Loucy (cell line): Measurements from ENCODE around the gene CXCL5.

Source experiments
- H2AFZ ChIP-seq: fragments of 200-600 bp; sonication (generic); 2 replicates; pipeline ENCODE4 v1.6.0; 2016; ENCODE audit warnings: antibody characterized with exemption, mild to moderate bottlenecking, low read length, moderate library complexity
- H3F3A ChIP-seq: fragments of 200-600 bp; 2 replicates; pipeline ENCODE4 v1.6.0; 2016; ENCODE audit warnings: antibody characterized with exemption, low read depth, mild to moderate bottlenecking
- H3K27me3 ChIP-seq: fragments of 200-600 bp; sonication (generic); 2 replicates; pipeline ENCODE4 v1.6.1; 2014; ENCODE audit warnings: low read length, mild to moderate bottlenecking; ENCODE audit not compliant: insufficient read depth, poor library complexity, severe bottlenecking
- H3K36me3 ChIP-seq: fragments of 200-600 bp; sonication (generic); 2 replicates; pipeline ENCODE4 v1.6.1; 2016; ENCODE audit warnings: low read length; ENCODE audit not compliant: insufficient read depth
- H3K4me1 ChIP-seq: fragments of 200-600 bp; sonication (generic); 2 replicates; pipeline ENCODE4 v1.5.1; 2014; ENCODE audit warnings: low read length, mild to moderate bottlenecking; ENCODE audit not compliant: insufficient read depth, poor library complexity, severe bottlenecking
- H3K4me2 ChIP-seq: fragments of 200-600 bp; sonication (generic); 2 replicates; pipeline ENCODE4 v1.6.0; 2014; ENCODE audit warnings: antibody characterized with exemption, low read length, low read depth, mild to moderate bottlenecking; ENCODE audit not compliant: poor library complexity, severe bottlenecking
- H3K4me3 ChIP-seq: fragments of 200-600 bp; sonication (generic); 2 replicates; pipeline ENCODE4 v1.5.1; 2014; ENCODE audit warnings: low read length, mild to moderate bottlenecking, mixed read lengths; ENCODE audit not compliant: poor library complexity, severe bottlenecking
- H3K79me2 ChIP-seq: fragments of 200-600 bp; sonication (generic); 2 replicates; pipeline ENCODE4 v1.6.1; 2014; ENCODE audit warnings: low read length; ENCODE audit not compliant: insufficient read depth
- H3K9ac ChIP-seq: fragments of 200-600 bp; sonication (generic); 2 replicates; pipeline ENCODE4 v1.6.0; 2014; ENCODE audit warnings: mild to moderate bottlenecking, low read depth, low read length, moderate library complexity; ENCODE audit not compliant: poor library complexity, severe bottlenecking
- H3K9me2 ChIP-seq: fragments of 200-600 bp; sonication (generic); replicated peaks from 2 replicates; pipeline ENCODE4 v1.6.1; 2016; ENCODE audit warnings: low read depth, low read length, mixed read lengths
- H3K9me3 ChIP-seq: fragments of 200-600 bp; sonication (generic); 2 replicates; pipeline ENCODE4 v1.6.1; 2014; ENCODE audit warnings: mild to moderate bottlenecking, antibody characterized with exemption, low read length, low read depth; ENCODE audit not compliant: insufficient read depth
- H4K20me1 ChIP-seq: fragments of 200-600 bp; sonication (generic); 2 replicates; pipeline ENCODE4 v1.6.0; 2014; ENCODE audit warnings: antibody characterized with exemption, low read length, mild to moderate bottlenecking; ENCODE audit not compliant: insufficient read depth, poor library complexity, severe bottlenecking
- CTCF ChIP-seq: fragments of 200-600 bp; sonication (generic); conservative IDR thresholded peaks from 2 replicates; pipeline ENCODE4 v1.5.1; 2014; ENCODE audit warnings: mild to moderate bottlenecking, antibody characterized with exemption, low read length
- EZH2phosphoT487 ChIP-seq: fragments of 200-600 bp; IDR thresholded peaks from 2 replicates; pipeline ENCODE4 v1.6.1; 2018; ENCODE audit warnings: antibody characterized with exemption, mild to moderate bottlenecking, moderate library complexity, borderline replicate concordance

The CXCL5 gene

DNA sequence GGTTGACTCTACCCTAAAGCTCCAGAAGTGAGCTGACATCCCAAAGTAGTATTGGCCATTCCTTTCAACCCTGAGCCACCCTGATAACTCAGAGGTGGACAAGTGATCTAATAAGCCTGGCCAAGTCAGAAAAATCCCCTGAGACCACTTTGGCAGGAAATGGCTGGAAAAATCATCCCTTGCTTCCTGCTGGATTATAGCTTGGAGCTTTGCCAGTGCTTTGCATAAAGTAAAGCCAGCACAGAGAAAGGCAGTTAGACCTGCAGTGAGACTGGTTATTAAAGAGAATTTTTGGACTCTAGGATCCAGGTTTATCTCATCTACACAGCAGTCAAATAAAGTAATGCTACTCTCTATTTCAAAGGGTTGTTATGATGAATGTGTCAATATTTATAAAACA is 33.6 kb upstream of the CXCL5 start:
- H3K36me3 ChIP-seq, result no peaks in the 10 kb centered on the region
- peaks cover 23% of the 10 kb centered on the region for H3K4me1 ChIP-seq
- H4K20me1 ChIP-seq, result no peaks in the 10 kb centered on the region
- no peak overlapping the region for H3K4me3 ChIP-seq
- no peak overlapping the region for H2AFZ ChIP-seq
- H3K9me2 ChIP-seq, result no peaks in the 10 kb centered on the region
- H3F3A ChIP-seq, result no peaks in the 10 kb centered on the region
- TF ChIP-seq EZH2phosphoT487 (no peak), CTCF (no peak)
- no peak overlapping the region for H3K9ac ChIP-seq
- H3K9me3 ChIP-seq, result no peaks in the 10 kb centered on the region
- H3K27me3 ChIP-seq, result no peaks in the 10 kb centered on the region
- no peak overlapping the region for H3K4me2 ChIP-seq
- no peaks in the 10 kb centered on the region for H3K79me2 ChIP-seq

GRCh38 chr4:74031576-74031975 is 33.1 kb upstream of the CXCL5 start:
- Histone ChIP-seq H3K9ac (no peak overlapping the region), H3K79me2 (no peaks in the 10 kb centered on the region), H3K36me3 (no peaks in the 10 kb centered on the region), H3K9me3 (no peaks in the 10 kb centered on the region), H3K27me3 (no peaks in the 10 kb centered on the region), H3K4me2 (no peak overlapping the region), H3K4me3 (no peak overlapping the region), H3K9me2 (no peaks in the 10 kb centered on the region), H2AFZ (no peak overlapping the region), H4K20me1 (no peaks in the 10 kb centered on the region), H3K4me1 (peaks cover 18% of the 10 kb centered on the region), H3F3A (no peaks in the 10 kb centered on the region)
- TF ChIP-seq EZH2phosphoT487, result no peak
- TF ChIP-seq CTCF, result no peak

GRCh38 chr4:74030285-74030684 is 31.8 kb upstream of the CXCL5 start:
- peak overlapping the region; percentile 17 for H3K4me2 ChIP-seq
- no peaks in the 10 kb centered on the region for H3K79me2 ChIP-seq
- no peak overlapping the region for H3K9ac ChIP-seq
- H3K4me3 ChIP-seq, result no peak overlapping the region
- no peaks in the 10 kb centered on the region for H3K36me3 ChIP-seq
- H4K20me1 ChIP-seq, result no peaks in the 10 kb centered on the region
- no peaks in the 10 kb centered on the region for H3K9me3 ChIP-seq
- H3K4me1 ChIP-seq, result peaks cover 16% of the 10 kb centered on the region
- H3K9me2 ChIP-seq, result no peaks in the 10 kb centered on the region
- TF ChIP-seq EZH2phosphoT487, result no peak
- no peak for TF ChIP-seq CTCF
- no peaks in the 10 kb centered on the region for H3K27me3 ChIP-seq
- H3F3A ChIP-seq, result no peaks in the 10 kb centered on the region
- no peak overlapping the region for H2AFZ ChIP-seq
